Measurements from ENCODE around the gene BMPER. TPM values are rescaled to one million over a fixed set of nuclear protein-coding genes. Genes with fewer than 3 reads are reported as not detected.

Gene BMPER
- total and polyA plus RNA-seq, 2 of the 8 experiments (the other 6 are each of a cell fraction or from before 2014, with no cell fraction given) = 0.33 to 0.69 TPM

GRCh38 chr7:34187798-34188307, 282.5 kb downstream of the BMPER start:
- Histone ChIP-seq H3K14ac (ENCODE audit: insufficient read length) (no peak overlapping the region), H2BK20ac (ENCODE audit: low read length) (no peak overlapping the region), H2BK15ac (ENCODE audit: low read length) (no peak overlapping the region), H4K8ac (ENCODE audit: extremely low read depth, insufficient read depth, low read length) (no peak overlapping the region), H4K20me1 (replicated peaks in 1 of 2; ENCODE audit: control insufficient read depth in 1 of 2, insufficient read depth in 2 of 2, low read length in 2 of 2) (no peaks in the 10 kb centered on the region), H4K91ac (replicated peaks; ENCODE audit: insufficient read length, low read length) (no peak overlapping the region), H2BK120ac (replicated peaks; ENCODE audit: low read depth, low read length) (no peak overlapping the region), H3K4ac (replicated peaks; ENCODE audit: insufficient read length, low read depth, low read length) (no peak overlapping the region), H2AFZ (ENCODE audit: low read length) (no peak overlapping the region), H3K27me3 (replicated peaks in 1 of 4; ENCODE audit: control insufficient read depth in 3 of 4, extremely low read depth in 1 of 4, insufficient read depth in 3 of 4, low read length in 3 of 4) (no peaks in the 10 kb centered on the region), H3K18ac (ENCODE audit: extremely low read depth, low read length) (no peak overlapping the region), H3K79me2 (ENCODE audit: control insufficient read depth in 1 of 2, insufficient read depth in 2 of 2, low read length in 2 of 2) (no peaks in the 10 kb centered on the region), H3K23me2 (ENCODE audit: low read depth, low read length) (no peaks in the 10 kb centered on the region), H3K36me3 (ENCODE audit: control insufficient read depth in 2 of 4, insufficient read depth in 4 of 4, low read length in 3 of 4) (no peaks in the 10 kb centered on the region), H3K27ac (ENCODE audit: low read depth, low read length) (no peak overlapping the region), H3K4me2 (ENCODE audit: insufficient read depth in 1 of 2, low read depth in 2 of 2, low read length in 2 of 2) (no peak overlapping the region), H3K56ac (replicated peaks; ENCODE audit: insufficient read length, low read depth, low read length) (no peak overlapping the region), H2AK5ac (ENCODE audit: low read depth, low read length) (no peak overlapping the region), H3K4me3 (ENCODE audit: extremely low read depth in 1 of 4, insufficient read depth in 2 of 4, low read depth in 3 of 4, low read length in 4 of 4) (no peak overlapping the region), H2BK12ac (ENCODE audit: low read depth, low read length) (no peak overlapping the region), H2BK5ac (ENCODE audit: low read depth, low read length) (no peak overlapping the region), H3K4me1 (replicated peaks in 1 of 4; ENCODE audit: control insufficient read depth in 3 of 4, insufficient read depth in 4 of 4, low read length in 3 of 4) (no peaks in the 10 kb centered on the region), H3K9me3 (ENCODE audit: insufficient read depth in 2 of 2, low read depth in 1 of 2, low read length in 1 of 2) (no peaks in the 10 kb centered on the region), H3K23ac (ENCODE audit: insufficient read length) (no peak overlapping the region), H3K9ac (replicated peaks in 1 of 4; ENCODE audit: extremely low read depth in 1 of 4, low read depth in 3 of 4, low read length in 3 of 4) (no peak overlapping the region), H3K79me1 (ENCODE audit: low read depth, low read length) (no peaks in the 10 kb centered on the region), H4K5ac (ENCODE audit: insufficient read length, low read depth, low read length) (no peak overlapping the region)
- 90% methylated on average over 2 of the region's 2 CpGs; no CpG with 5 or more reads in 1 of the 2 experiments for WGBS, 2 experiments (ENCODE audit: extremely low coverage in 1 of 2, insufficient coverage in 1 of 2, insufficient read length in 1 of 2, insufficient replicate concordance in 2 of 2, low coverage in 1 of 2, low lambda C conversion rate in 2 of 2, missing lambda C conversion rate in 1 of 2)
- FAIRE-seq (no peak), DNase-seq (ENCODE audit: low read depth in 1 of 2, low spot score in 2 of 2) (no peak)
- POLR2A ChIA-PET (ENCODE audit: partially characterized antibody) = interaction anchor here (0.6 to 1.4 kb wide), 2 partner anchors 12 to 114 kb away, joined by 3 to 4 read pairs; no protein-coding TSS in a partner anchor
- CTCF ChIA-PET (ENCODE audit: partially characterized antibody) = interaction anchor here (1.3 to 2.4 kb wide), 3 partner anchors 10 to 29 kb away, joined by 3 to 6 read pairs (median 5); no protein-coding TSS in a partner anchor
- TF ChIP-seq POU5F1 (IDR thresholded peaks at IDR 0.05; ENCODE audit: low read depth, low read length) (no peak), JUND (IDR thresholded peaks at IDR 0.05; ENCODE audit: low read length) (no peak), CEBPB (IDR thresholded peaks at IDR 0.05; ENCODE audit: low read depth, low read length) (no peak), EGR1 (IDR thresholded peaks at IDR 0.05; ENCODE audit: borderline replicate concordance, low read depth, low read length) (no peak), CTCF (IDR thresholded peaks at IDR 0.05; ENCODE audit: control extremely low read depth in 1 of 3, insufficient read depth in 1 of 3, low read depth in 1 of 3, low read length in 3 of 3) (no peak), CHD1 (IDR thresholded peaks at IDR 0.05; ENCODE audit: low read depth, low read length) (no peak), RFX5 (IDR thresholded peaks at IDR 0.05; ENCODE audit: borderline replicate concordance, low read depth, low read length) (no peak), GABPA (IDR thresholded peaks at IDR 0.05; ENCODE audit: borderline replicate concordance, insufficient read depth, low read length) (no peak), BRCA1 (IDR thresholded peaks at IDR 0.05; ENCODE audit: low read depth, low read length) (no peak), SRF (IDR thresholded peaks at IDR 0.05; ENCODE audit: low read depth, low read length) (no peak), BACH1 (IDR thresholded peaks at IDR 0.05; ENCODE audit: low read length) (no peak), ASH2L (IDR thresholded peaks at IDR 0.05; ENCODE audit: low read length) (no peak)

All from H1 (cell line).